Bladder microvascular endothelial cell (primary cell): Measurements from ENCODE around the gene VMA21. TPM values are rescaled to one million over a fixed set of nuclear protein-coding genes. Genes with fewer than 3 reads are reported as not detected.

ENCODE experiments used
- total RNA-seq: library from RNA; depleted of rRNA; stranded (reverse); fragments of >200 nt; gene quantifications from 2 replicates; pipeline ENCODE4 v1.2.3, GENCODE V29; 2014

VMA21 gene
- 32.7 and 50.1 TPM in 2 replicates for total RNA-seq

GRCh38 chrX:151396825-151397740 lies at the start of gene VMA21:
VMA21 (plus strand) TSS chrX:151397206; CDS start chrX:151397309, 103 bp downstream.

Other genes starting within 250 kb of the VMA21 start
- not detected in 2 replicates for gene GPR50, start 220.6 kb upstream of the VMA21 start, total RNA-seq
- not detected in 2 replicates for gene PASD1, start 166.5 kb downstream of the VMA21 start, total RNA-seq